K562 (cell line): ENCODE results near the gene OLFM3. TPM values are rescaled to one million over a fixed set of nuclear protein-coding genes. Genes with fewer than 3 reads are reported as not detected.

Experiments
- CCNT2 ChIP-seq: IDR thresholded peaks from 2 replicates; pipeline ENCODE4 v1.6.1; 2011; ENCODE audit warnings: borderline replicate concordance, low read depth, mild to moderate bottlenecking, moderate library complexity, mixed read lengths, low read length; ENCODE audit not compliant: insufficient read length; ENCODE audit errors: extremely low read depth
- ETS2 ChIP-seq: IDR thresholded peaks from 2 replicates; pipeline ENCODE4 v1.6.1; 2016; ENCODE audit warnings: borderline replicate concordance, missing genetic modification characterization, mild to moderate bottlenecking, moderate library complexity, missing compliant biosample characterization; ENCODE audit not compliant: poor library complexity, severe bottlenecking
- HNRNPLL ChIP-seq: fragments of 200-400 bp; formaldehyde crosslinking; IDR thresholded peaks from 2 replicates; pipeline ENCODE4 v1.6.1; 2017; ENCODE audit warnings: low read length, low read depth, mild to moderate bottlenecking; ENCODE audit not compliant: poor library complexity, severe bottlenecking
- KAT7 ChIP-seq: sonication (generic); formaldehyde crosslinking; IDR thresholded peaks from 2 replicates; pipeline ENCODE4 v1.8.0; 2022; ENCODE audit warnings: missing genetic modification reagents, mild to moderate bottlenecking, borderline replicate concordance
- MAX ChIP-seq: sonication (generic); formaldehyde crosslinking; IDR thresholded peaks from 2 replicates; pipeline ENCODE4 v1.9.0; 2022; ENCODE audit warnings: mild to moderate bottlenecking, missing genetic modification reagents
- PREB ChIP-seq: sonication (generic); formaldehyde crosslinking; IDR thresholded peaks from 2 replicates; pipeline ENCODE4 v1.8.1; 2023; ENCODE audit warnings: mild to moderate bottlenecking, missing genetic modification reagents
- RCOR1 ChIP-seq, 2 experiments: IDR thresholded peaks; 2 replicates each; pipeline ENCODE4 v1.6.1; 2012; ENCODE audit warnings: low read depth in 2 of 2, low read length in 2 of 2, borderline replicate concordance in 1 of 2, improper control_type of control experiment in 1 of 2
- U2AF1 ChIP-seq: fragments of 200-400 bp; formaldehyde crosslinking; optimal IDR thresholded peaks from 2 replicates; pipeline ENCODE3; 2017; ENCODE audit warnings: mild to moderate bottlenecking, low read depth, low read length, moderate library complexity
- ZNF121 ChIP-seq: sonication (generic); formaldehyde crosslinking; conservative IDR thresholded peaks from 2 replicates; pipeline ENCODE4 v1.8.0; 2022; ENCODE audit warnings: missing genetic modification reagents
- ZNF347 ChIP-seq: fragments of 450-650 bp; formaldehyde crosslinking; IDR thresholded peaks from 2 replicates; pipeline ENCODE4 v1.4.0; 2020; ENCODE audit warnings: low read depth, mild to moderate bottlenecking, moderate library complexity
- ZNF57 ChIP-seq: fragments of 450-650 bp; formaldehyde crosslinking; IDR thresholded peaks from 2 replicates; pipeline ENCODE4 v1.4.0; 2020; ENCODE audit warnings: mild to moderate bottlenecking, moderate library complexity
- polyA plus RNA-seq, 8 experiments: library from polyadenylated mRNA; depleted of rRNA in 4 of 8; stranded (reverse) in 5 of 8; unstranded in 3 of 8; fragments of >200 nt; fragmentation: Nextera tagmentation in 2 of 8; fragmentation: Illumina TruSeq in 1 of 8; extraction: Ambion mirVana in 2 of 8; extraction: Trizol in 1 of 8; gene quantifications; 2 replicates each; pipeline versions ENCODE4 v1.2.1 to v1.2.3, GENCODE V29; 2011 to 2014; ENCODE audit warnings: inconsistent platforms in 1 of 8, missing spikeins in 1 of 8
- total RNA-seq, 7 experiments: library from RNA; depleted of rRNA in 6 of 7; stranded (reverse); fragments of >200 nt in 6 of 7; fragmentation: Illumina TruSeq in 2 of 7; extraction: Trizol in 2 of 7; gene quantifications; 2 replicates each; pipeline versions ENCODE4 v1.2.1 to v1.2.3, GENCODE V29; 2011 to 2021; ENCODE audit warnings: low replicate concordance in 1 of 7

OLFM3 gene
- total and polyA plus RNA-seq, 9 of the 15 experiments (the other 6 are each of a cell fraction or from before 2014, with no cell fraction given): 0.07 TPM; not detected in 8

GRCh38 chr1:101974599-101975274 is 22.0 kb downstream of the OLFM3 start (continued):
- no peak for TF ChIP-seq PREB
- no peak for TF ChIP-seq ZNF347
- no peak for TF ChIP-seq CCNT2
- no peak for TF ChIP-seq ZNF57 (CRISPR knock-in tag)
- TF ChIP-seq ZNF121 (CRISPR knock-in tag): no peak
- no peak for TF ChIP-seq MAX (CRISPR knock-in tag)
- no peak for TF ChIP-seq HNRNPLL
- no peak for TF ChIP-seq ETS2 (tag)
- TF ChIP-seq RCOR1 (IDR thresholded peaks at IDR 0.05; ENCODE audit: borderline replicate concordance in 1 of 2, low read depth in 2 of 2, low read length in 2 of 2): no peak
- no peak for TF ChIP-seq U2AF1
- TF ChIP-seq KAT7 (CRISPR knock-in tag): no peak
- TF ChIP-seq, all 486 proteins: peak for 0
